Choroid plexus epithelial cell (primary cell): ENCODE measurements around the gene SCD.

Experiments
- DNase-seq: peaks from one replicate; pipeline ENCODE4 v3.0.0-alpha.2; 2010; ENCODE audit warnings: low read depth
- H3K4me3 ChIP-seq: 2 replicates; pipeline ENCODE4 v1.5.1; 2011; ENCODE audit warnings: low read depth, mild to moderate bottlenecking, control low read depth, low read length, moderate library complexity
- CTCF ChIP-seq: conservative IDR thresholded peaks from 2 replicates; pipeline ENCODE4 v1.5.1; 2011; ENCODE audit warnings: low read depth, mild to moderate bottlenecking, control low read depth, inconsistent platforms, low read length, moderate library complexity

SCD gene

DNA sequence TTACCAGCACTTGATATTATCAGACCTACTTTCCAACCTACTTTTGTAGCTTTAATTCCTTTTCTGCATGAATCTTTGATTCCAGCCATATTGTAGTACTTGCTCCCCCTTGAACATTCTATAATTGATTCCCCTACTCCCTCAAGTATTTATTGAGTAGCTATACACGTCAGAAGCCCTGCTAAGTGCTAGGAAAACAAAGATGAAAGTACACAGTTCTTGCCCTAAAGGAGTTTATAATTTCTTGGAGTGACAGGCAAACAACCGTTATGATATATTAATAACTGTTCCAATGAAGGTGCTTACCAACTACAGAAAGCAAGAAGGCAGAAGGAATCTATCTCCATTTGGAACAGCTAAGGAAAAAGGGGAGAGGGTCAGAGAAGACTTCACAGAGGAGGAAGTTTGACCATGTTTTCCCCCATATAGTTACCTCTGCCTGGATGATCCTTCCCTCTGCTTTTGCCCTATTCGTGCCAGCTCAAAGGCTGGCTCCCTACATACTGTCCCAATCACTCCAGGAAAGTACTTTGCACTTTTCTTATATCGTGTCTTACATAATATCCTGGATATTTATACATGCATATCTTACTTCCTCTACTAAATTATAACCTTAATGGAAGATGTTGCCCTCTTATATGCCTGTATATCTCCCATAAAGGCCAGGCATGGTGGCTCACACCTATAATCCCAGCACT lies 54.7 kb downstream of the SCD start:
- no peak overlapping the region for H3K4me3 ChIP-seq
- DNase-seq, result no peak
- TF ChIP-seq CTCF, result no peak

GRCh38 chr10:100403734-100404133 lies 56.7 kb downstream of the SCD start:
- no peak for DNase-seq
- no peak overlapping the region for H3K4me3 ChIP-seq
- TF ChIP-seq CTCF, result no peak

GRCh38 chr10:100413173-100413572 lies 66.1 kb downstream of the SCD start:
- TF ChIP-seq CTCF, result no peak
- no peak overlapping the region for H3K4me3 ChIP-seq
- DNase-seq, result no peak
